ENCODE measurements around the gene SDK1. TPM values are rescaled to one million over a fixed set of nuclear protein-coding genes. Genes with fewer than 3 reads are reported as not detected.

Gene SDK1
- total and polyA plus RNA-seq, 4 donors, result 0.12 to 0.47 (median 0.36) TPM

GRCh38 chr7:4037877-4038276 lies 736.8 kb downstream of the SDK1 start:
- H3K9me3 ChIP-seq (ENCODE audit: control insufficient read depth in 4 of 4, low read length in 3 of 4), result no peaks in the 10 kb centered on the region
- H3K27ac ChIP-seq (ENCODE audit: low read depth in 1 of 2, low read length in 2 of 2), result no peak overlapping the region
- H3K4me1 ChIP-seq (ENCODE audit: control insufficient read depth in 4 of 4, insufficient read depth in 4 of 4, low read length in 3 of 4), result no peaks in the 10 kb centered on the region
- no peak overlapping the region for H3K9ac ChIP-seq (ENCODE audit: low read depth in 1 of 2, low read length in 2 of 2)
- H3K4me3 ChIP-seq (ENCODE audit: low read depth in 1 of 3, low read length in 3 of 3), result no peak overlapping the region
- no peaks in the 10 kb centered on the region for H3K27me3 ChIP-seq (ENCODE audit: control insufficient read depth in 4 of 4, insufficient read depth in 4 of 4, low read length in 3 of 4)
- DNase-seq (ENCODE audit: low spot score), result no peak
- 81% methylated on average over 4 of the region's 4 CpGs for WGBS
- TF ChIP-seq ATF3 (IDR thresholded peaks at IDR 0.05) (no peak), HNF4G (IDR thresholded peaks at IDR 0.05) (no peak), JUND (IDR thresholded peaks at IDR 0.05) (no peak), ZBTB33 (IDR thresholded peaks at IDR 0.05) (no peak), EGR1 (IDR thresholded peaks at IDR 0.05; ENCODE audit: low read depth in 2 of 2) (no peak)
- no peaks in the 10 kb centered on the region for H3K36me3 ChIP-seq (ENCODE audit: control insufficient read depth in 4 of 4, insufficient read depth in 3 of 4, low read depth in 1 of 4, low read length in 3 of 4)

- H3K4me3 ChIP-seq (ENCODE audit: low read depth in 1 of 3, low read length in 3 of 3), result no peak overlapping the region
- TF ChIP-seq RAD21 (IDR thresholded peaks at IDR 0.05) (no peak), SP1 (IDR thresholded peaks at IDR 0.05) (no peak), RXRA (IDR thresholded peaks at IDR 0.05) (no peak), GABPA (IDR thresholded peaks at IDR 0.05 in 1 of 2, conservative IDR thresholded peaks at IDR 0.05 in 1 of 2) (no peak), HNF4A (conservative IDR thresholded peaks at IDR 0.05) (no peak), HNF4G (IDR thresholded peaks at IDR 0.05) (no peak), ZBTB33 (IDR thresholded peaks at IDR 0.05) (no peak), NR2F2 (IDR thresholded peaks at IDR 0.05) (no peak), JUND (IDR thresholded peaks at IDR 0.05) (no peak), CTCF (IDR thresholded peaks at IDR 0.05; ENCODE audit: low read depth, low read length, missing input control) (no peak), TAF1 (conservative IDR thresholded peaks at IDR 0.05) (no peak)
- no peaks in the 10 kb centered on the region for H3K4me1 ChIP-seq (ENCODE audit: control insufficient read depth in 4 of 4, insufficient read depth in 4 of 4, low read length in 3 of 4)
- H3K9me3 ChIP-seq (ENCODE audit: control insufficient read depth in 4 of 4, low read length in 3 of 4), result no peaks in the 10 kb centered on the region
- no peak overlapping the region for H3K27ac ChIP-seq (ENCODE audit: low read depth in 1 of 2, low read length in 2 of 2)
- no peaks in the 10 kb centered on the region for H3K36me3 ChIP-seq (ENCODE audit: control insufficient read depth in 4 of 4, insufficient read depth in 3 of 4, low read depth in 1 of 4, low read length in 3 of 4)
- H3K27me3 ChIP-seq (ENCODE audit: control insufficient read depth in 4 of 4, insufficient read depth in 4 of 4, low read length in 3 of 4), result no peaks in the 10 kb centered on the region
- DNase-seq (ENCODE audit: low spot score), result no peak
- WGBS, result 87% methylated on average over 20 of the region's 20 CpGs
- H3K9ac ChIP-seq (ENCODE audit: low read depth in 1 of 2, low read length in 2 of 2), result no peak overlapping the region
These were observed 739.3 kb downstream of the SDK1 start for GRCh38 chr7:4040109-4040928.

Measured in liver (tissue), 9 donors.